HCT116 (cell line): ENCODE data around the gene MTM1. TPM values are rescaled to one million over a fixed set of nuclear protein-coding genes. Genes with fewer than 3 reads are reported as not detected.

Source experiments
- ATAC-seq: fragments of 200-7000 bp; cut with Tn5 transposase; 2 replicates; pipeline ENCODE4 v1.9.1; 2020; ENCODE audit warnings: mild to moderate bottlenecking, moderate library complexity
- BruUV-seq: library from RNA; stranded (reverse); fragments of 400-500 nt; replicated peaks from 2 replicates; lab custom pipeline; 2021; lab: Mats Ljungman, UMichigan
- CTCF ChIA-PET: fragments of 300-600 bp; sonication (Branson Sonifier 250); formaldehyde crosslinking; loops from one replicate; lab custom pipeline; 2021; ENCODE audit warnings: antibody characterized with exemption; lab: Charles Lee
- POLR2A ChIA-PET: fragments of 300-600, 350-600 bp; sonication (Branson Sonifier 250); formaldehyde crosslinking; loops from one replicate; lab custom pipeline; 2021; ENCODE audit warnings: antibody characterized with exemption; lab: Charles Lee
- RAD21 ChIA-PET, 2 experiments: fragments of 300-600 bp; sonication (Branson Sonifier 250); formaldehyde crosslinking; loops; one replicate each; lab custom pipeline; 2023; ENCODE audit warnings: low total read pairs in 2 of 2; ENCODE audit not compliant: uncharacterized antibody in 2 of 2, unreplicated experiment in 2 of 2, low non-redundant PET in 1 of 2; lab: Charles Lee
- DNase-seq: peaks from one replicate; pipeline ENCODE4 v3.0.0-alpha.2; 2010; ENCODE audit warnings: low read depth, low spot score
- H2AFZ ChIP-seq: fragments of 200-600 bp; shearing (Covaris generic), sonication (generic); 2 replicates; pipeline ENCODE4 v1.6.1; 2017; ENCODE audit warnings: low read depth, mixed run types, mixed read lengths, antibody characterized with exemption, low read length; ENCODE audit not compliant: poor library complexity, severe bottlenecking
- H3K27ac ChIP-seq: 2 replicates; pipeline ENCODE4 v1.5.1; 2012; ENCODE audit warnings: low read depth, low read length
- H3K27me3 ChIP-seq: fragments of 200-600 bp; sonication (generic); 2 replicates; pipeline ENCODE4 v1.6.1; 2016; ENCODE audit warnings: mixed run types, low read length, mixed read lengths; ENCODE audit not compliant: insufficient read depth
- H3K36me3 ChIP-seq, 2 experiments: fragments of 200-500 bp in 1 of 2; fragments of 200-600 bp in 1 of 2; sonication (Bioruptor generic) in 1 of 2; sonication (generic) in 1 of 2; 2 replicates each; pipeline versions ENCODE4 v1.5.1 to v1.6.1; 2014 to 2016; ENCODE audit warnings: low read length in 2 of 2, inconsistent platforms in 1 of 2, mixed read lengths in 1 of 2, mixed run types in 1 of 2; ENCODE audit not compliant: insufficient read depth in 2 of 2, control insufficient read depth in 1 of 2
- H3K4me1 ChIP-seq, 2 experiments: fragments of 200-600 bp in 1 of 2; sonication (generic) in 1 of 2; 2 replicates each; pipeline versions ENCODE4 v1.5.1 to v1.6.1; 2012 to 2017; ENCODE audit warnings: low read length in 2 of 2, inconsistent platforms in 1 of 2, mild to moderate bottlenecking in 1 of 2, mixed read lengths in 1 of 2, mixed run types in 1 of 2, moderate library complexity in 1 of 2; ENCODE audit not compliant: insufficient read depth in 2 of 2, control insufficient read depth in 1 of 2
- H3K4me2 ChIP-seq: fragments of 200-600 bp; sonication (generic); 2 replicates; pipeline ENCODE4 v1.6.1; 2017; ENCODE audit warnings: mixed run types, low read length, mixed read lengths
- H3K4me3 ChIP-seq, 2 experiments: fragments of 200-600 bp in 1 of 2; sonication (generic) in 1 of 2; replicated peaks in 1 of 2; 2 replicates each; pipeline ENCODE4 v1.5.1; 2011 to 2016; ENCODE audit warnings: low read length in 2 of 2, control low read depth in 1 of 2, low read depth in 1 of 2, mild to moderate bottlenecking in 1 of 2, mixed read lengths in 1 of 2, mixed run types in 1 of 2
- H3K79me2 ChIP-seq: fragments of 200-600 bp; sonication (generic); 2 replicates; pipeline ENCODE4 v1.6.1; 2017; ENCODE audit warnings: mild to moderate bottlenecking, mixed run types, low read length, moderate library complexity, mixed read lengths; ENCODE audit not compliant: insufficient read depth
- H3K9ac ChIP-seq: fragments of 200-600 bp; sonication (generic); 2 replicates; pipeline ENCODE4 v1.6.1; 2016; ENCODE audit warnings: low read length, mixed read lengths
- H3K9me2 ChIP-seq: fragments of 200-600 bp; sonication (generic), shearing (Covaris generic); 2 replicates; pipeline ENCODE4 v1.6.1; 2017; ENCODE audit warnings: mixed run types, mild to moderate bottlenecking, moderate library complexity; ENCODE audit not compliant: insufficient read depth
- H3K9me3 ChIP-seq, 2 experiments: fragments of 200-500 bp in 1 of 2; fragments of 200-600 bp in 1 of 2; sonication (Bioruptor generic) in 1 of 2; sonication (generic) in 1 of 2; 2 replicates each; pipeline ENCODE4 v1.6.1; 2014 to 2017; ENCODE audit warnings: low read length in 2 of 2, mixed read lengths in 2 of 2, inconsistent platforms in 1 of 2, low read depth in 1 of 2, mild to moderate bottlenecking in 1 of 2, mixed run types in 1 of 2, moderate library complexity in 1 of 2; ENCODE audit not compliant: control insufficient read depth in 1 of 2, insufficient read depth in 1 of 2
- H4K20me1 ChIP-seq: fragments of 200-600 bp; sonication (generic), shearing (Covaris generic); 2 replicates; pipeline ENCODE4 v1.6.1; 2017; ENCODE audit warnings: mixed run types, mild to moderate bottlenecking, moderate library complexity; ENCODE audit not compliant: insufficient read depth
- ATF3 ChIP-seq: IDR thresholded peaks from 2 replicates; pipeline ENCODE4 v1.6.1; 2012
- CBX3 ChIP-seq: IDR thresholded peaks from 2 replicates; pipeline ENCODE4 v1.6.1; 2012; ENCODE audit warnings: low read depth
- CTCF ChIP-seq, 3 experiments: fragments of 200-600 bp in 1 of 3; sonication (generic) in 1 of 3; IDR thresholded peaks in 2 of 3; conservative IDR thresholded peaks in 1 of 3; 2 replicates each; pipeline ENCODE4 v1.5.1; 2012 to 2017; ENCODE audit warnings: low read depth in 2 of 3, low read length in 2 of 3, antibody characterized with exemption in 1 of 3, borderline replicate concordance in 1 of 3, control low read depth in 1 of 3, mild to moderate bottlenecking in 1 of 3, mixed read lengths in 1 of 3, mixed run types in 1 of 3, moderate library complexity in 1 of 3; ENCODE audit not compliant: insufficient read depth in 1 of 3
- EGR1 ChIP-seq: IDR thresholded peaks from 2 replicates; pipeline ENCODE4 v1.6.1; 2012; ENCODE audit warnings: low read depth
- EZH2phosphoT487 ChIP-seq: fragments of 200-600 bp; IDR thresholded peaks from 2 replicates; pipeline ENCODE4 v1.6.1; 2018; ENCODE audit warnings: antibody characterized with exemption, borderline replicate concordance
- FOSL1 ChIP-seq: IDR thresholded peaks from 2 replicates; pipeline ENCODE4 v1.6.1; 2012; ENCODE audit warnings: low read depth
- JUND ChIP-seq: IDR thresholded peaks from 2 replicates; pipeline ENCODE4 v1.6.1; 2012
- POLR2A ChIP-seq: IDR thresholded peaks from 2 replicates; pipeline ENCODE4 v1.7.0; 2011; ENCODE audit warnings: borderline replicate concordance; ENCODE audit not compliant: insufficient read depth, insufficient read length; ENCODE audit errors: extremely low read depth
- POLR2AphosphoS5 ChIP-seq: IDR thresholded peaks from 2 replicates; pipeline ENCODE4 v1.6.1; 2011; ENCODE audit warnings: mild to moderate bottlenecking, low read depth, low read length, moderate library complexity
- REST ChIP-seq: IDR thresholded peaks from 2 replicates; pipeline ENCODE4 v1.6.1; 2012; ENCODE audit warnings: low read depth
- SIN3A ChIP-seq: IDR thresholded peaks from 2 replicates; pipeline ENCODE4 v1.6.1; 2012; ENCODE audit warnings: low read depth
- SP1 ChIP-seq: IDR thresholded peaks from 2 replicates; pipeline ENCODE4 v1.6.1; 2012; ENCODE audit warnings: low read depth
- SRF ChIP-seq: IDR thresholded peaks from 2 replicates; pipeline ENCODE4 v1.6.1; 2012; ENCODE audit warnings: low read depth
- TCF7L2 ChIP-seq: IDR thresholded peaks from 2 replicates; pipeline ENCODE4 v1.7.0; 2011; ENCODE audit warnings: borderline replicate concordance, inconsistent platforms; ENCODE audit not compliant: insufficient read depth, insufficient read length; ENCODE audit errors: extremely low read depth
- ZFX ChIP-seq: fragments of 450-650 bp; IDR thresholded peaks from 2 replicates; pipeline ENCODE4 v1.6.1; 2017
- ZNF274 ChIP-seq: fragments of 200-500 bp; sonication (Bioruptor generic); IDR thresholded peaks from 2 replicates; pipeline ENCODE4 v1.6.1; 2014; ENCODE audit warnings: mild to moderate bottlenecking, low read depth, low read length, inconsistent platforms
- intact Hi-C: fragments of 100-400 bp; cut with micrococcal nuclease; formaldehyde crosslinking; loops from 2 replicates; pipeline ENCODE4 v1.10.0; 2022
- total RNA-seq: library from RNA; stranded (reverse); gene quantifications from one replicate; pipeline ENCODE4 v1.2.1, GENCODE V29; 2021; ENCODE audit not compliant: unreplicated experiment

MTM1 gene
- total RNA-seq, 1 experiment from 2014 or later, result 6.5 TPM

DNA sequence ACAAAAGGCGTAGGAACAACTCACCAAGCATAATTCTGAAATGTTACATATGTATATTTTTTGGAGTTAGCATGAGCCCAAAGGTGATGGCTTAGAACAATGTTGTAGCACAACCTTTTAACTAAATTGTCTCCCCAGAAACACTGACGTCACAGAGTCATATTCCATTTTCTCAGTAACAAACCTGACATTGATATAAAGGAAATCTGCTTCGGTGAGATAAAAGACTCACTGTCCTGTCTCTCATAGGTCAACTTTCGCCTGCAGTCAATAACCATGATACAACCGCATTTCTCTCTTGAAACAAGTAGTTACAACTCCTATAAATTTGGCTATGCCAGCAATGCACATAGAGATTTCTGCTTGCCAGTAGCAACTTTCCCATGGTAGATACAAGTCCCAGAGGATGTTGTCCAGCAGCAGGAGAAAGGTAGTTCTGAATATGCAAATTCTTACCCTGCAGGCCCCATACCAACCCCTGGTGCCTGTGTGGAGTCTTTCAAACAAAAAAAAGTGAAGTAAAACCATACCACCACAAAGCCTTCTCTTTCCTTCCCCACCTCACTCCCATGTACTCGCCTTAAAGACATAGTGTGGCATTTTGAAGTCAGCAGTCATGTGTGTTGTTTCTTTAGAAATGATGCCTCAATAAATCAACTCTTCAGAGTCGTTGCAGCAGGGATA lies 47.9 kb downstream of the MTM1 start:
- H3K4me2 ChIP-seq, result no peak overlapping the region
- no peak overlapping the region for H3K27ac ChIP-seq
- no peak overlapping the region for H2AFZ ChIP-seq
- H3K4me1 ChIP-seq, result no peaks in the 10 kb centered on the region
- POLR2A ChIA-PET, result no interaction called here
- no peaks in the 10 kb centered on the region for H3K27me3 ChIP-seq
- H3K9me2 ChIP-seq, result no peaks in the 10 kb centered on the region
- no peaks in the 10 kb centered on the region for H4K20me1 ChIP-seq
- H3K79me2 ChIP-seq, result no peaks in the 10 kb centered on the region
- H3K9ac ChIP-seq, result no peak overlapping the region
- intact Hi-C loops, result no loop called here
- RAD21 ChIA-PET, result no interaction called here
- no peaks in the 10 kb centered on the region for H3K9me3 ChIP-seq
- no peak for ATAC-seq
- DNase-seq, result no peak
- BruUV-seq, result no TSS peak
- H3K36me3 ChIP-seq, result no peaks in the 10 kb centered on the region
- CTCF ChIA-PET, result no interaction called here
- no peak overlapping the region for H3K4me3 ChIP-seq
- no peak for TF ChIP-seq ZFX
- no peak for TF ChIP-seq EGR1
- TF ChIP-seq POLR2AphosphoS5, result no peak
- TF ChIP-seq EZH2phosphoT487, result no peak
- TF ChIP-seq SP1, result no peak
- no peak for TF ChIP-seq SRF
- no peak for TF ChIP-seq JUND
- TF ChIP-seq ZNF274, result no peak
- no peak for TF ChIP-seq FOSL1

GRCh38 chrX:150616863-150617198 lies 48.4 kb downstream of the MTM1 start:
- no peak for DNase-seq
- no peaks in the 10 kb centered on the region for H3K9me2 ChIP-seq
- POLR2A ChIA-PET, result no interaction called here
- TF ChIP-seq TCF7L2 (no peak), ZNF274 (no peak), ATF3 (no peak), SIN3A (no peak), POLR2A (no peak), REST (no peak), FOSL1 (no peak), CTCF (IDR thresholded peaks at IDR 0.05 in 2 of 3, conservative IDR thresholded peaks at IDR 0.05 in 1 of 3; ENCODE audit: borderline replicate concordance in 1 of 3, insufficient read depth in 1 of 3, low read depth in 2 of 3, low read length in 2 of 3) (no peak), POLR2AphosphoS5 (no peak), ZFX (no peak), CBX3 (no peak), SRF (no peak)

More at GRCh38 chrX:150616863-150617198, 48.4 kb downstream of the MTM1 start:
- Histone ChIP-seq H3K4me2 (no peak overlapping the region), H3K4me1 (no peaks in the 10 kb centered on the region), H3K9ac (no peak overlapping the region), H3K4me3 (no peak overlapping the region), H3K9me3 (no peaks in the 10 kb centered on the region), H3K36me3 (no peaks in the 10 kb centered on the region), H3K79me2 (no peaks in the 10 kb centered on the region), H3K27me3 (no peaks in the 10 kb centered on the region), H3K27ac (no peak overlapping the region), H4K20me1 (no peaks in the 10 kb centered on the region), H2AFZ (no peak overlapping the region)
- no peak for ATAC-seq
- intact Hi-C loops, result no loop called here
- ChIA-PET RAD21 (no interaction called here), CTCF (no interaction called here)
- BruUV-seq, result no TSS peak
